PC-9 (cell line): Measurements from ENCODE around the gene DZIP1. TPM values are rescaled to one million over a fixed set of nuclear protein-coding genes. Genes with fewer than 3 reads are reported as not detected.

Experiments used
- BruUV-seq: library from RNA; stranded (reverse); fragments of 400-500 nt; replicated peaks from 2 replicates; lab custom pipeline; 2021; lab: Mats Ljungman, UMichigan
- CTCF ChIA-PET: fragments of 300-600 bp; sonication (Branson Sonifier 250); formaldehyde crosslinking; loops from one replicate; lab custom pipeline; 2022; ENCODE audit warnings: antibody characterized with exemption; lab: Charles Lee
- POLR2A ChIA-PET: fragments of 300-600 bp; sonication (Branson Sonifier 250); formaldehyde crosslinking; loops from one replicate; lab custom pipeline; 2022; ENCODE audit warnings: antibody characterized with exemption; ENCODE audit not compliant: unreplicated experiment; lab: Charles Lee
- DNase-seq, 2 experiments: peaks; one replicate each; pipeline versions ENCODE4 v3.0.0 to v3.0.0-alpha.2; 2015 to 2022; ENCODE audit warnings: mixed read lengths in 1 of 2
- H2AFZ ChIP-seq: fragments of 200-600 bp; sonication (generic); 2 replicates; pipeline ENCODE4 v1.8.1; 2017; ENCODE audit warnings: antibody characterized with exemption
- H3F3A ChIP-seq: fragments of 200-600 bp; sonication (generic); 2 replicates; pipeline ENCODE4 v1.8.1; 2017; ENCODE audit warnings: antibody characterized with exemption, mild to moderate bottlenecking, low read depth; ENCODE audit not compliant: insufficient read depth
- H3K27ac ChIP-seq: fragments of 200-600 bp; sonication (generic); 2 replicates; pipeline ENCODE4 v1.6.1; 2016; ENCODE audit warnings: mixed run types
- H3K27me3 ChIP-seq: fragments of 200-600 bp; sonication (generic); 2 replicates; pipeline ENCODE4 v1.6.1; 2016; ENCODE audit warnings: low read depth, mixed run types; ENCODE audit not compliant: insufficient read depth
- H3K36me3 ChIP-seq: fragments of 200-600 bp; sonication (generic); 2 replicates; pipeline ENCODE4 v1.6.1; 2016; ENCODE audit warnings: low read depth, mixed run types
- H3K4me1 ChIP-seq: fragments of 200-600 bp; sonication (generic); replicated peaks from 2 replicates; pipeline ENCODE4 v1.6.1; 2016; ENCODE audit warnings: mixed run types; ENCODE audit not compliant: insufficient read depth
- H3K4me2 ChIP-seq: fragments of 200-600 bp; sonication (generic); 2 replicates; pipeline ENCODE4 v1.6.1; 2017; ENCODE audit warnings: mixed run types
- H3K4me3 ChIP-seq: fragments of 200-600 bp; sonication (generic); 2 replicates; pipeline ENCODE4 v1.6.1; 2016; ENCODE audit warnings: mixed run types
- H3K79me2 ChIP-seq: fragments of 200-600 bp; sonication (generic); 2 replicates; pipeline ENCODE4 v1.6.1; 2017; ENCODE audit warnings: low read depth, mixed run types
- H3K9me2 ChIP-seq: fragments of 200-600 bp; sonication (generic); 2 replicates; pipeline ENCODE4 v1.8.1; 2017; ENCODE audit warnings: mild to moderate bottlenecking; ENCODE audit not compliant: insufficient read depth
- H3K9me3 ChIP-seq: fragments of 200-600 bp; sonication (generic); 2 replicates; pipeline ENCODE4 v1.8.1; 2016; ENCODE audit warnings: low read depth; ENCODE audit not compliant: insufficient read depth
- H4K20me1 ChIP-seq: fragments of 200-600 bp; sonication (generic); 2 replicates; pipeline ENCODE4 v1.8.1; 2017; ENCODE audit not compliant: insufficient read depth
- CTCF ChIP-seq: fragments of 200-600 bp; sonication (generic); conservative IDR thresholded peaks from 2 replicates; pipeline ENCODE4 v1.6.1; 2017; ENCODE audit warnings: mixed run types, antibody characterized with exemption, mild to moderate bottlenecking, moderate library complexity
- EZH2 ChIP-seq: fragments of 200-600 bp; sonication (generic); IDR thresholded peaks from 2 replicates; pipeline ENCODE4 v1.8.0; 2017; ENCODE audit warnings: antibody characterized with exemption, low read depth
- intact Hi-C: fragments of 100-400 bp; cut with micrococcal nuclease; formaldehyde crosslinking; loops from one replicate; pipeline ENCODE4 v1.10.0; 2022; ENCODE audit not compliant: unreplicated experiment
- total RNA-seq: library from RNA; stranded (reverse); gene quantifications from 2 replicates; pipeline ENCODE4 v1.2.3, GENCODE V29; 2021

Gene DZIP1
- total RNA-seq, 1 experiment from 2014 or later, result not detected

- Histone ChIP-seq H3K4me2 (no peak overlapping the region), H3K4me3 (no peak overlapping the region), H3K27ac (no peak overlapping the region), H3K9me3 (no peaks in the 10 kb centered on the region; the same call in 1 of the 2 replicates), H3K79me2 (no peaks in the 10 kb centered on the region), H3F3A (no peaks in the 10 kb centered on the region), H3K4me1 (no peaks in the 10 kb centered on the region), H2AFZ (no peak overlapping the region), H3K36me3 (no peaks in the 10 kb centered on the region), H3K27me3 (no peaks in the 10 kb centered on the region), H3K9me2 (no peaks in the 10 kb centered on the region), H4K20me1 (no peaks in the 10 kb centered on the region)
- DNase-seq, result no peak
- no TSS peak for BruUV-seq
- intact Hi-C loops, result no loop called here
- POLR2A ChIA-PET, result no interaction called here
- no peak for TF ChIP-seq EZH2
- CTCF ChIA-PET, result no interaction called here
Measured at GRCh38 chr13:95579303-95579702, 65.2 kb downstream of the DZIP1 start.

- no peaks in the 10 kb centered on the region for H3K27me3 ChIP-seq
- TF ChIP-seq EZH2, result no peak
- TF ChIP-seq CTCF, result no peak
- no TSS peak for BruUV-seq
- DNase-seq, result peak; percentile 14 to 77
- intact Hi-C loops, result no loop called here
- H3K4me1 ChIP-seq, result peaks cover 14% of the 10 kb centered on the region
- no peaks in the 10 kb centered on the region for H3K9me2 ChIP-seq
- no peak overlapping the region for H3K4me3 ChIP-seq
- H3K36me3 ChIP-seq, result no peaks in the 10 kb centered on the region
- POLR2A ChIA-PET, result no interaction called here
- peak overlapping the region; percentile 2 for H3K4me2 ChIP-seq
- 0 out of 2 replicates have a peak overlapping the region, but pooled peaks have one; percentile 0 for H2AFZ ChIP-seq
- peaks cover 3% of the 10 kb centered on the region; the same call in 1 of the 2 replicates for H3K9me3 ChIP-seq
- H3F3A ChIP-seq, result peaks cover 6% of the 10 kb centered on the region; the same call in 1 of the 2 replicates
- CTCF ChIA-PET, result no interaction called here
- no peaks in the 10 kb centered on the region for H4K20me1 ChIP-seq
- H3K27ac ChIP-seq, result peak overlapping the region; percentile 61
- no peaks in the 10 kb centered on the region for H3K79me2 ChIP-seq
Measured at GRCh38 chr13:95573221-95573620, 71.3 kb downstream of the DZIP1 start.

GRCh38 chr13:95571941-95572340 lies 72.6 kb downstream of the DZIP1 start:
- POLR2A ChIA-PET, result no interaction called here
- Histone ChIP-seq H3K27me3 (no peaks in the 10 kb centered on the region), H3K27ac (no peak overlapping the region), H3K4me1 (peaks cover 14% of the 10 kb centered on the region), H3K9me2 (no peaks in the 10 kb centered on the region), H3F3A (peaks cover 6% of the 10 kb centered on the region; the same call in 1 of the 2 replicates), H2AFZ (no peak overlapping the region), H3K4me2 (no peak overlapping the region), H3K4me3 (no peak overlapping the region), H3K36me3 (no peaks in the 10 kb centered on the region), H3K9me3 (peaks cover 3% of the 10 kb centered on the region; the same call in 1 of the 2 replicates), H4K20me1 (no peaks in the 10 kb centered on the region), H3K79me2 (no peaks in the 10 kb centered on the region)
- DNase-seq, result no peak
- CTCF ChIA-PET, result no interaction called here
- intact Hi-C loops, result no loop called here
- BruUV-seq, result no TSS peak
- TF ChIP-seq CTCF (no peak), EZH2 (no peak)

- intact Hi-C loops, result no loop called here
- Histone ChIP-seq H3K9me3 (peaks cover 6% of the 10 kb centered on the region; the same call in 1 of the 2 replicates), H3K4me2 (no peak overlapping the region), H3F3A (peaks cover 15% of the 10 kb centered on the region), H3K4me3 (no peak overlapping the region), H3K4me1 (peaks cover 19% of the 10 kb centered on the region), H4K20me1 (no peaks in the 10 kb centered on the region), H3K36me3 (no peaks in the 10 kb centered on the region), H3K79me2 (no peaks in the 10 kb centered on the region), H3K27ac (no peak overlapping the region), H3K27me3 (no peaks in the 10 kb centered on the region), H3K9me2 (no peaks in the 10 kb centered on the region), H2AFZ (no peak overlapping the region)
- no peak for DNase-seq
- TF ChIP-seq CTCF (no peak), EZH2 (no peak)
- CTCF ChIA-PET, result no interaction called here
- POLR2A ChIA-PET, result no interaction called here
- no TSS peak for BruUV-seq
Measured at GRCh38 chr13:95570016-95570415, 74.5 kb downstream of the DZIP1 start.
